ENCODE results near the gene ZNF76. TPM values are rescaled to one million over a fixed set of nuclear protein-coding genes. Genes with fewer than 3 reads are reported as not detected.
A peak's percentile ranks its signal among the peaks of the same experiment; 100 is the strongest.

The ZNF76 gene
- total and polyA plus RNA-seq, 9 of the 15 experiments (the other 6 are each of a cell fraction or from before 2014, with no cell fraction given) = 1.2 to 17.8 (median 10.7) TPM

DNA sequence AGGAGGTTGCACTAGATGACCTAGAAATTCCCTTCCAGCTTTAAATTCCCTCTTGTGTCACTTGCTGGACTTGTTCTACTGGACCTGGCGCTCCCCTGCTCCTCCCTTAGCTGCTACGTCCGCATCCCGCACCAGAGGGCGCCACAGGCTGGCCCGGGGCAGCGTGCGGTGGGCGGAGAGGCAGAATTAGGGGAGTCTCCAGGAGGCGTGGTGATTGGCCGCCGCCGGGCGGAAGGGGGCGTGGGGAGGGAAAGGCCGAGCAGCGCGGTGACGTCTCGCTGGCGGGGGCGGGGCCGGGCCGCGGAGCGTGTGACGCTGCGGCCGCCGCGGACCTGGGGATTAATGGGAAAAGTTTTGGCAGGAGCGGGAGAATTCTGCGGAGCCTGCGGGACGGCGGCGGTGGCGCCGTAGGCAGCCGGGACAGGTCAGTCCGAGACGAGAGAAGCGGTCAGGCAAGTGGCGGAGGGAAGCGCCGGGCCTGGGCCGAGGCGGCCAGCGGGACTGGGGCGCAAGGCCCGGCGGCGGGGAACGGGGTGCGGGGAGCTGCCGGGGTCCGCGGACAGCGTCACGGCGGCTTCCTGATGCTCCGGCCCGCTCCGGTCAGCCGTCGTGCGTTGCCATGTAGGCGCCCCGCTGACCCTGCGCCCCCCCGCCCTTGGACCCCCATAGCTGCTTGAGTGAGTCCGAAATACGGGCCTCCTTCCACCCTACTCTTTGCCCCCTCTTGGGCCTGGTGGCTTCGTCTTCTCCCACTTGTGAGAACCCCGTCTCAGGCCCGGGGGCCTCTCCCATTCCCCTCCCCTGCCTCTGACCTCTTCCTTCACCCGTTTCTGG, 82.9 kb downstream of the ZNF76 start, which contains the start of gene PPARD (continued):
- TF ChIP-seq, protein P1, sequence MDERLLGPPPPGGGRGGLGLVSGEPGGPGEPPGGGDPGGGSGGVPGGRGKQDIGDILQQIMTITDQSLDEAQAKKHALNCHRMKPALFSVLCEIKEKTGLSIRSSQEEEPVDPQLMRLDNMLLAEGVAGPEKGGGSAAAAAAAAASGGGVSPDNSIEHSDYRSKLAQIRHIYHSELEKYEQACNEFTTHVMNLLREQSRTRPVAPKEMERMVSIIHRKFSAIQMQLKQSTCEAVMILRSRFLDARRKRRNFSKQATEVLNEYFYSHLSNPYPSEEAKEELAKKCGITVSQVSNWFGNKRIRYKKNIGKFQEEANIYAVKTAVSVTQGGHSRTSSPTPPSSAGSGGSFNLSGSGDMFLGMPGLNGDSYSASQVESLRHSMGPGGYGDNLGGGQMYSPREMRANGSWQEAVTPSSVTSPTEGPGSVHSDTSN (CRISPR knock-in tag; IDR thresholded peaks at IDR 0.05; ENCODE audit: low read depth) = 0 out of 2 replicates have a peak, but pooled peaks have one; percentile 19
- TF ChIP-seq, protein P1 (tag; conservative IDR thresholded peaks at IDR 0.05; ENCODE audit: low read depth) = no peak
- TF ChIP-seq HDAC2 (IDR thresholded peaks at IDR 0.05) = no peak
- TF ChIP-seq SMAD4 (CRISPR knock-in tag; conservative IDR thresholded peaks at IDR 0.05) = peak; percentile 32; the same call in 1 of the 2 replicates
- TF ChIP-seq STAT5B (CRISPR knock-in tag; IDR thresholded peaks at IDR 0.05) = no peak
- TF ChIP-seq ERF (CRISPR knock-in tag; IDR thresholded peaks at IDR 0.05) = no peak
- TF ChIP-seq SOX6 (IDR thresholded peaks at IDR 0.05) = no peak
- TF ChIP-seq, protein P2, sequence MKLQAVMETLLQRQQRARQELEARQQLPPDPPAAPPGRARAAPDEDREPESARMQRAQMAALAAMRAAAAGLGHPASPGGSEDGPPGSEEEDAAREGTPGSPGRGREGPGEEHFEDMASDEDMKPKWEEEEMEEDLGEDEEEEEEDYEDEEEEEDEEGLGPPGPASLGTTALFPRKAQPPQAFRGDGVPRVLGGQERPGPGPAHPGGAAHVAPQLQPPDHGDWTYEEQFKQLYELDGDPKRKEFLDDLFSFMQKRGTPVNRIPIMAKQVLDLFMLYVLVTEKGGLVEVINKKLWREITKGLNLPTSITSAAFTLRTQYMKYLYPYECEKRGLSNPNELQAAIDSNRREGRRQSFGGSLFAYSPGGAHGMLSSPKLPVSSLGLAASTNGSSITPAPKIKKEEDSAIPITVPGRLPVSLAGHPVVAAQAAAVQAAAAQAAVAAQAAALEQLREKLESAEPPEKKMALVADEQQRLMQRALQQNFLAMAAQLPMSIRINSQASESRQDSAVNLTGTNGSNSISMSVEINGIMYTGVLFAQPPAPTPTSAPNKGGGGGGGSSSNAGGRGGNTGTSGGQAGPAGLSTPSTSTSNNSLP (IDR thresholded peaks at IDR 0.05; ENCODE audit: borderline replicate concordance, low read depth, low read length) = peak; percentile 67; the same call in 1 of the 2 replicates
- TF ChIP-seq ZZZ3 (IDR thresholded peaks at IDR 0.05) = no peak
- TF ChIP-seq, protein P3, sequence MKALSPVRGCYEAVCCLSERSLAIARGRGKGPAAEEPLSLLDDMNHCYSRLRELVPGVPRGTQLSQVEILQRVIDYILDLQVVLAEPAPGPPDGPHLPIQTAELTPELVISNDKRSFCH (CRISPR knock-in tag; IDR thresholded peaks at IDR 0.05) = no peak
- TF ChIP-seq, protein P3 (tag; IDR thresholded peaks at IDR 0.05) = no peak
- TF ChIP-seq SIRT6 (IDR thresholded peaks at IDR 0.05; ENCODE audit: low read depth, low read length) = no peak
- no peak for TF ChIP-seq FIP1L1 (IDR thresholded peaks at IDR 0.05; ENCODE audit: low read depth, low read length, poor library complexity, severe bottlenecking)
- peak; percentile 95 for TF ChIP-seq CREM (IDR thresholded peaks at IDR 0.05; ENCODE audit: low read depth)
- TF ChIP-seq, protein P4, sequence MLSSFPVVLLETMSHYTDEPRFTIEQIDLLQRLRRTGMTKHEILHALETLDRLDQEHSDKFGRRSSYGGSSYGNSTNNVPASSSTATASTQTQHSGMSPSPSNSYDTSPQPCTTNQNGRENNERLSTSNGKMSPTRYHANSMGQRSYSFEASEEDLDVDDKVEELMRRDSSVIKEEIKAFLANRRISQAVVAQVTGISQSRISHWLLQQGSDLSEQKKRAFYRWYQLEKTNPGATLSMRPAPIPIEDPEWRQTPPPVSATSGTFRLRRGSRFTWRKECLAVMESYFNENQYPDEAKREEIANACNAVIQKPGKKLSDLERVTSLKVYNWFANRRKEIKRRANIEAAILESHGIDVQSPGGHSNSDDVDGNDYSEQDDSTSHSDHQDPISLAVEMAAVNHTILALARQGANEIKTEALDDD (IDR thresholded peaks at IDR 0.05) = no peak
- peak; percentile 56; the same call in 1 of the 2 replicates for TF ChIP-seq L3MBTL2 (IDR thresholded peaks at IDR 0.05)
- TF ChIP-seq COPS2 (conservative IDR thresholded peaks at IDR 0.05) = no peak
- TF ChIP-seq, protein P5, sequence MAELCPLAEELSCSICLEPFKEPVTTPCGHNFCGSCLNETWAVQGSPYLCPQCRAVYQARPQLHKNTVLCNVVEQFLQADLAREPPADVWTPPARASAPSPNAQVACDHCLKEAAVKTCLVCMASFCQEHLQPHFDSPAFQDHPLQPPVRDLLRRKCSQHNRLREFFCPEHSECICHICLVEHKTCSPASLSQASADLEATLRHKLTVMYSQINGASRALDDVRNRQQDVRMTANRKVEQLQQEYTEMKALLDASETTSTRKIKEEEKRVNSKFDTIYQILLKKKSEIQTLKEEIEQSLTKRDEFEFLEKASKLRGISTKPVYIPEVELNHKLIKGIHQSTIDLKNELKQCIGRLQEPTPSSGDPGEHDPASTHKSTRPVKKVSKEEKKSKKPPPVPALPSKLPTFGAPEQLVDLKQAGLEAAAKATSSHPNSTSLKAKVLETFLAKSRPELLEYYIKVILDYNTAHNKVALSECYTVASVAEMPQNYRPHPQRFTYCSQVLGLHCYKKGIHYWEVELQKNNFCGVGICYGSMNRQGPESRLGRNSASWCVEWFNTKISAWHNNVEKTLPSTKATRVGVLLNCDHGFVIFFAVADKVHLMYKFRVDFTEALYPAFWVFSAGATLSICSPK (IDR thresholded peaks at IDR 0.05; ENCODE audit: borderline replicate concordance) = no peak
- TF ChIP-seq MTA3 (IDR thresholded peaks at IDR 0.05; ENCODE audit: borderline replicate concordance) = peak; percentile 62; the same call in 1 of the 2 replicates

Data from K562 (cell line).